Measurements from ENCODE around the gene PPP6R2. TPM values are rescaled to one million over a fixed set of nuclear protein-coding genes. Genes with fewer than 3 reads are reported as not detected.

The PPP6R2 gene
- total and polyA plus RNA-seq, 7 experiments from 2014 or later = 17.0 to 88.1 (median 63.9) TPM

DNA sequence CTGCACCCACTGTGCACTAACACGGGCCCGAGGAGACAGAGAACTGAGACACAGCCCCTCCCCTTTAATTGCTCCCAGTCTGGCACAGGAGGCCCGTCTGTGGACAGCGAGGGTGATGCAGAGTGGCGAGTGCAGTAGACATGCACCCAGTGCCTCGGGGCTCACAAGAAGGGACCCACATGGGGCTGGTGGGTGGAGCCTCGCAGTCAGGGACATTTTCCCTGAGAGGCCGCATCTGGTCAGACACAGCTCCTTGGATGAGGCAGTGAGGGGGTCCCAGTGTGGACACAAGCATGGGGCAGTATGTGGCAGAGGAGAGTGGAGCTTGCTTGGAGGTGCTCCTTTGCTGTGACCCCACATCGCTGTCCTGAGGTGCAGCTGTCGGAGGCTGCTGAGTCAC, 76.9 kb downstream of the PPP6R2 start:
- peaks cover 4 to 58% (median 7%) of the 10 kb centered on the region in 5 donors for H3K36me3 Mint-ChIP-seq
- ChIA-PET CTCF (no interaction called here), POLR2A (no interaction called here)
- no peaks in the 10 kb centered on the region for H3K9me3 Mint-ChIP-seq
- H3K9me3 ChIP-seq (ENCODE audit: control insufficient read depth in 2 of 3, low read length in 3 of 3) = no peaks in the 10 kb centered on the region
- no peaks in the 10 kb centered on the region for H3K4me1 ChIP-seq (ENCODE audit: control insufficient read depth in 2 of 2, insufficient read depth in 2 of 2, low read length in 2 of 2)
- H3K27me3 ChIP-seq (ENCODE audit: control insufficient read depth in 2 of 2, insufficient read depth in 2 of 2, low read length in 2 of 2) = no peaks in the 10 kb centered on the region
- H3K36me3 ChIP-seq (ENCODE audit: control insufficient read depth in 2 of 3, insufficient read depth in 3 of 3, low read length in 3 of 3) = peaks cover 0 to 90% (median 27%) of the 10 kb centered on the region in 3 experiments
- peak overlapping the region in 2 of 9 donors; percentile 33 to 50 for H3K27ac Mint-ChIP-seq
- intact Hi-C loops (cut with micrococcal nuclease) = no loop called here
- no peak overlapping the region for H3K27ac ChIP-seq (ENCODE audit: low read depth, low read length)
- ATAC-seq (no peak), DNase-seq (no peak)
- no peak overlapping the region for H3K4me3 ChIP-seq (ENCODE audit: low read length)
- H3K27me3 Mint-ChIP-seq = no peaks in the 10 kb centered on the region
- peaks cover 0 to 6% (median 0%) of the 10 kb centered on the region in 7 donors for H3K4me1 Mint-ChIP-seq
- no peak overlapping the region for H3K4me3 Mint-ChIP-seq

DNA sequence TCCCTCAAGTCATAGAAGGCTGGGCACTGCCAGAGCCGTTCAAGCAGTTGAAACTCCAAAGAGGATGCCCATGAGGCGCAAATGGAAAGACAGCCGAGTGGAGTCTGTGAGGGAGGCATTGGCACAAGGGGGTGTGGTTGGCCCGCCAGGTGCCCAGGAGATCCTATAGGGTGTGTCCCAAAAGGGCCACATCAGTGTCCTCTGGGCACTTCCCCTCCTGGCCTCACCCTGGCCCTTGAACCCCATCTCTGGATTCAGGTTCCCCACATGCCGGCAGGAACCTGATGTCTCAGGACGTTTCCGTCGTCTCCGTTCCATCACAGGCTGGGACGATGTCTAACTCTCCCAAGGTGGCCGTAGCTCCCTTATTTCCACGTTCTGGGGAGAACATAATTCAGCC, 77.5 kb downstream of the PPP6R2 start:
- ChIA-PET POLR2A (interaction anchor here (0.9 kb wide), 1 partner anchor 120 kb away, joined by 4 read pairs; no protein-coding TSS in a partner anchor), CTCF (no interaction called here)
- no peaks in the 10 kb centered on the region for H3K27me3 ChIP-seq (ENCODE audit: control insufficient read depth in 2 of 2, insufficient read depth in 2 of 2, low read length in 2 of 2)
- intact Hi-C loops (cut with micrococcal nuclease) = no loop called here
- H3K9me3 Mint-ChIP-seq = no peaks in the 10 kb centered on the region
- no peak overlapping the region for H3K4me3 Mint-ChIP-seq
- H3K27ac ChIP-seq (ENCODE audit: low read depth, low read length) = no peak overlapping the region
- H3K27ac Mint-ChIP-seq = peak overlapping the region in 1 of 9 donors; percentile 30
- ATAC-seq (no peak), DNase-seq (no peak)
- no peaks in the 10 kb centered on the region for H3K27me3 Mint-ChIP-seq
- H3K9me3 ChIP-seq (ENCODE audit: control insufficient read depth in 2 of 3, low read length in 3 of 3) = no peaks in the 10 kb centered on the region
- H3K4me3 ChIP-seq (ENCODE audit: low read length) = no peak overlapping the region
- peaks cover 0 to 6% (median 0%) of the 10 kb centered on the region in 7 donors for H3K4me1 Mint-ChIP-seq
- H3K4me1 ChIP-seq (ENCODE audit: control insufficient read depth in 2 of 2, insufficient read depth in 2 of 2, low read length in 2 of 2) = no peaks in the 10 kb centered on the region
- H3K36me3 ChIP-seq (ENCODE audit: control insufficient read depth in 2 of 3, insufficient read depth in 3 of 3, low read length in 3 of 3) = peaks cover 0 to 90% (median 25%) of the 10 kb centered on the region in 3 experiments
- H3K36me3 Mint-ChIP-seq = peaks cover 6 to 56% (median 11%) of the 10 kb centered on the region in 5 donors

DNA sequence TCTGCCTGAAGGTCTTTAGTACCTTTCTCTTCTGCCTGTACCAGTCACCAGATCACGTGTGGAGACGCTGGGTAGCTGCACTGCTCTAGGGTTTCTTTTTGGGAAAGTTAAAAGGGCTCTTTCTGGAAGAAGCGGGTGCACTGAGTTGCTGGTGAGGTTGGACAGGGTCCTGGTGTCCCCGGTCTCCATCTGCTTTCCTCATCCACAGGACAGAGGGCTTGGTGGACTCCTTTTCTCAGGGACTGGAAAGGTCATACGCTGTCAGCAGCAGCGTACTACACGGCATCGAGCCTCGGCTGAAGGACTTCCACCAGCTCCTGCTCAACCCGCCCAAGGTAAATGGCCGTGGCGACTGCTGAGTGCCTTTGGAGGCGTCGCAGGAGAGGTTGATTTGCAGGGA, 78.9 kb downstream of the PPP6R2 start:
- H3K36me3 ChIP-seq (ENCODE audit: control insufficient read depth in 2 of 3, insufficient read depth in 3 of 3, low read length in 3 of 3) = peaks cover 0 to 82% (median 17%) of the 10 kb centered on the region in 3 experiments
- Mint-ChIP-seq H3K36me3 (peaks cover 6 to 51% (median 13%) of the 10 kb centered on the region in 5 donors), H3K27me3 (no peaks in the 10 kb centered on the region), H3K4me3 (no peak overlapping the region), H3K9me3 (no peaks in the 10 kb centered on the region), H3K4me1 (peaks cover 0 to 6% (median 0%) of the 10 kb centered on the region in 7 donors), H3K27ac (peak overlapping the region in 1 of 9 donors; percentile 43)
- no peak overlapping the region for H3K27ac ChIP-seq (ENCODE audit: low read depth, low read length)
- H3K4me1 ChIP-seq (ENCODE audit: control insufficient read depth in 2 of 2, insufficient read depth in 2 of 2, low read length in 2 of 2) = no peaks in the 10 kb centered on the region
- H3K4me3 ChIP-seq (ENCODE audit: low read length) = no peak overlapping the region
- ChIA-PET POLR2A (interaction anchor here (0.5 to 0.6 kb wide), 2 partner anchors 18 to 39 kb away, joined by 3 read pairs; no protein-coding TSS in a partner anchor), CTCF (interaction anchor here (1.2 kb wide), 1 partner anchor 76 kb away, joined by 3 read pairs; no protein-coding TSS in a partner anchor)
- no peaks in the 10 kb centered on the region for H3K9me3 ChIP-seq (ENCODE audit: control insufficient read depth in 2 of 3, low read length in 3 of 3)
- H3K27me3 ChIP-seq (ENCODE audit: control insufficient read depth in 2 of 2, insufficient read depth in 2 of 2, low read length in 2 of 2) = no peaks in the 10 kb centered on the region
- intact Hi-C loops (cut with micrococcal nuclease) = no loop called here
- DNase-seq (no peak), ATAC-seq (no peak)

DNA sequence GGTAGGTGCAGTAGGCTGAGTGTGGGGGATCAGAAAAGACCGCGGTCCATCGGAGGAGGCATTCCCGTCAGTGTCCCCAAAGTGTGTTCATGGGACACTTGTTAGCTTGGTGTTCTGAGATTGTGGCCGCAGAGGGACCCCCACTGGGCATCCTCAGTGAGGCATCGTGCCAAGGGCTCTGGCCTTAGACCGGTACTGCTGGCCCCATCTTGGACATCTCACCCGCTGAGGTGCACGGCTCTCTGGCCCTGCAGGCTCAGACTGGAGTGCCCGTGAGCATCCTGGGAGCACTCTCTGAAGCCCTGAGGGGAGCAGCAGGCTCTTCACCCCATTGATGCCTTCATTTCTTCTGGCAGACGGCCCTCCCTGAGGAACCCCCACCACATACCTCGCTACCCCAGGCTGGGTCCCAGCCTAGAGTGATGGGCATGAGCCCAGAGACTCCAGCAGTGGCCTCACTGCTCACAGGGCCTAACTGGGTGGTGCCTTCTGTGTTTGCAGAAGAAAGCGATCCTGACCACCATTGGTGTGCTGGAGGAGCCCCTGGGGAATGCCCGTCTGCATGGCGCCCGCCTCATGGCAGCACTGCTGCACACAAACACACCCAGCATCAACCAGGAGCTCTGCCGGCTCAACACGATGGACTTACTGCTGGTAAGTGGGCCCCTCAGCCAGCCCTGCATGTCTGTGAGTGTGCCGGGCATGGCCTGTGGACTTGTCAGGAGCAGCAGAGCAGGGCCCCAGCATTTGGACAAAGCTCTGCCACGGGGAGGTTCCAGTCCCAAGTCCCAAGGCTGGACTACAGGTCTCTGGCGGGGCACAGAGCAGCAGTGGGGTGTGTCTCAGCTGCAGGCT, 80.1 kb downstream of the PPP6R2 start:
- ChIA-PET POLR2A (interaction anchor here (0.6 kb wide), 1 partner anchor 193 kb away, joined by 4 read pairs; no protein-coding TSS in a partner anchor), CTCF (no interaction called here)
- intact Hi-C loops (cut with micrococcal nuclease) = no loop called here
- Histone ChIP-seq H3K9me3 (ENCODE audit: control insufficient read depth in 2 of 3, low read length in 3 of 3) (no peaks in the 10 kb centered on the region), H3K27me3 (ENCODE audit: control insufficient read depth in 2 of 2, insufficient read depth in 2 of 2, low read length in 2 of 2) (no peaks in the 10 kb centered on the region), H3K27ac (ENCODE audit: low read depth, low read length) (no peak overlapping the region), H3K36me3 (ENCODE audit: control insufficient read depth in 2 of 3, insufficient read depth in 3 of 3, low read length in 3 of 3) (peaks cover 0 to 79% (median 7%) of the 10 kb centered on the region in 3 experiments), H3K4me1 (ENCODE audit: control insufficient read depth in 2 of 2, insufficient read depth in 2 of 2, low read length in 2 of 2) (no peaks in the 10 kb centered on the region), H3K4me3 (ENCODE audit: low read length) (no peak overlapping the region)
- DNase-seq (no peak), ATAC-seq (no peak)
- Mint-ChIP-seq H3K36me3 (peaks cover 6 to 49% (median 11%) of the 10 kb centered on the region in 5 donors), H3K4me1 (peaks cover 0 to 6% (median 0%) of the 10 kb centered on the region in 7 donors), H3K27me3 (no peaks in the 10 kb centered on the region), H3K27ac (no peak overlapping the region), H3K4me3 (no peak overlapping the region), H3K9me3 (no peaks in the 10 kb centered on the region)

DNA sequence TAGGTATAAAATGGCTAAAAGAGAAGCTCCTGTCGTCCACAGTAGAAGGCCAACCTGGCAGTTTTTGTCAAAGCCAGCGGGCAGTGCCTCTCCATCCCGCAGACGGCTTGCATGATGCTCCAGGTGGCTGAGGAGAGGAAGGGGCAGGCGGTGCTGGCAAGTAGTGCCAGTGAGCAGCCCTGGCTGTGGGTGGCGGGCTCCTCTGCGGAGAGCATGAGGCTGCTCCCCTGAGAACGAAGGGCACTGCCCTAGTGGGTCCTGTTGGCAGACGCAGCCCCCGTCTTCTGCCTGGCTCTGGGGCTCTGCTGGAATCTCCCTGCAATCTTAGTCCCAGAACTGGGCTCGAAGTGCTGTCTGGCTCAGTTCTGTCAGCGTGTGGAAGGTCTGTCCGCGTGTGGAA, 80.8 kb downstream of the PPP6R2 start:
- Mint-ChIP-seq H3K4me3 (no peak overlapping the region), H3K4me1 (peaks cover 0 to 6% (median 0%) of the 10 kb centered on the region in 7 donors), H3K27me3 (no peaks in the 10 kb centered on the region), H3K9me3 (no peaks in the 10 kb centered on the region), H3K36me3 (peaks cover 6 to 50% (median 13%) of the 10 kb centered on the region in 5 donors), H3K27ac (peak overlapping the region in 1 of 9 donors; percentile 12)
- ATAC-seq (no peak), DNase-seq (no peak)
- CTCF ChIA-PET = no interaction called here
- no peaks in the 10 kb centered on the region for H3K4me1 ChIP-seq (ENCODE audit: control insufficient read depth in 2 of 2, insufficient read depth in 2 of 2, low read length in 2 of 2)
- H3K4me3 ChIP-seq (ENCODE audit: low read length) = no peak overlapping the region
- H3K27ac ChIP-seq (ENCODE audit: low read depth, low read length) = no peak overlapping the region
- intact Hi-C loops (cut with micrococcal nuclease) = no loop called here
- H3K27me3 ChIP-seq (ENCODE audit: control insufficient read depth in 2 of 2, insufficient read depth in 2 of 2, low read length in 2 of 2) = no peaks in the 10 kb centered on the region
- peaks cover 0 to 80% (median 7%) of the 10 kb centered on the region in 3 experiments for H3K36me3 ChIP-seq (ENCODE audit: control insufficient read depth in 2 of 3, insufficient read depth in 3 of 3, low read length in 3 of 3)
- POLR2A ChIA-PET = no interaction called here
- H3K9me3 ChIP-seq (ENCODE audit: control insufficient read depth in 2 of 3, low read length in 3 of 3) = no peaks in the 10 kb centered on the region

DNA sequence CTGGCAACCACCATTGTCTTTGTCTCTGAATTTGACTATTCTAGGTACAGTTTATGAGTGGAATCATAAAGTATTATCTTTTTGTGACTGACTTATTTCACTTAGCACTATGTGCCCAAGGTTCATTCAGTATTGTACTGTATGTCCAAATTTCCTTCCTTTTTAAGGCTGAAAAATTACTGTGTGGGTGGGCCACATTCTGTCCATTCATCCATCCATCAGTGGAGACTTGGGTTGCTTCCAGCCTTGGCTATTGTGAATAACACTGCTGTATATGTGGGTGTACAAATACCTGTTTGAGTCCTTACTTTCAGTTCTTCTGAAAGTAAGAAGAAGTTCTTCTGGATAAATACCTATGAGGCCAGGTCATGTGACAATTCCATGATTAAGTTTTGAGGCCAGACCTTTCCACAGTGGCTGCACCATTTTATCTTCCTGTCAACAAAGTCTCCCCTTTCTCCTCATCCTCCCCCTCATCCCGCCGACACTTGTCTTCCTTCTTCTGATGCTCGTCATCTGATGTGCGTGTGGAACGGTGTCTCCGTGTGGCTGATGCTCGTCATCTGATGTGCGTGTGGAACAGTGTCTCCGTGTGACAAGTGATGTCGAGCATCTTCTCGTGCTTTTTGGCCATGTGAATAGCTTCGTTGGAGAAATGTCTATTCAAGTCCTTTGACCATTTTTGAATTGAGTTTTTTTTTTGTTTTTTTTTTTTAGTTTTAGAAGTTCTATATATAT, 82.2 kb downstream of the PPP6R2 start:
- Histone ChIP-seq H3K27me3 (ENCODE audit: control insufficient read depth in 2 of 2, insufficient read depth in 2 of 2, low read length in 2 of 2) (no peaks in the 10 kb centered on the region), H3K9me3 (ENCODE audit: control insufficient read depth in 2 of 3, low read length in 3 of 3) (no peaks in the 10 kb centered on the region), H3K4me3 (ENCODE audit: low read length) (no peak overlapping the region), H3K27ac (ENCODE audit: low read depth, low read length) (no peak overlapping the region), H3K36me3 (ENCODE audit: control insufficient read depth in 2 of 3, insufficient read depth in 3 of 3, low read length in 3 of 3) (peaks cover 0 to 79% (median 7%) of the 10 kb centered on the region in 3 experiments), H3K4me1 (ENCODE audit: control insufficient read depth in 2 of 2, insufficient read depth in 2 of 2, low read length in 2 of 2) (no peaks in the 10 kb centered on the region)
- CTCF ChIA-PET = no interaction called here
- no peak overlapping the region for H3K4me3 Mint-ChIP-seq
- H3K9me3 Mint-ChIP-seq = no peaks in the 10 kb centered on the region
- H3K27ac Mint-ChIP-seq = peak overlapping the region in 2 of 9 donors; percentile 1 to 12
- ATAC-seq (no peak), DNase-seq (no peak)
- POLR2A ChIA-PET = no interaction called here
- no peaks in the 10 kb centered on the region for H3K27me3 Mint-ChIP-seq
- peaks cover 0 to 5% (median 0%) of the 10 kb centered on the region in 7 donors for H3K4me1 Mint-ChIP-seq
- intact Hi-C loops (cut with micrococcal nuclease) = no loop called here
- peaks cover under 1 to 44% (median 16%) of the 10 kb centered on the region in 5 donors for H3K36me3 Mint-ChIP-seq

Data from naive thymus-derived CD4-positive, alpha-beta T cell (primary cell).